Activated CD8-positive, alpha-beta memory T cell treated with anti-CD3 and anti-CD28 coated beads, Interleukin-2, amount 50 U/mL, for 48 hours (primary cell): ENCODE data around the gene BACH2.
"Not testable (repeated sequence)": the region's sequence is repeated elsewhere in the genome, so short reads cannot be mapped to it uniquely, and the experiment has no call there.

Experiments used
- DNase-seq: peaks from one replicate; pipeline ENCODE4 v3.0.0-alpha.2; 2020

BACH2 gene

GRCh38 chr6:90301816-90302215 is 5.2 kb upstream of the BACH2 start:
- no peak for DNase-seq

DNA sequence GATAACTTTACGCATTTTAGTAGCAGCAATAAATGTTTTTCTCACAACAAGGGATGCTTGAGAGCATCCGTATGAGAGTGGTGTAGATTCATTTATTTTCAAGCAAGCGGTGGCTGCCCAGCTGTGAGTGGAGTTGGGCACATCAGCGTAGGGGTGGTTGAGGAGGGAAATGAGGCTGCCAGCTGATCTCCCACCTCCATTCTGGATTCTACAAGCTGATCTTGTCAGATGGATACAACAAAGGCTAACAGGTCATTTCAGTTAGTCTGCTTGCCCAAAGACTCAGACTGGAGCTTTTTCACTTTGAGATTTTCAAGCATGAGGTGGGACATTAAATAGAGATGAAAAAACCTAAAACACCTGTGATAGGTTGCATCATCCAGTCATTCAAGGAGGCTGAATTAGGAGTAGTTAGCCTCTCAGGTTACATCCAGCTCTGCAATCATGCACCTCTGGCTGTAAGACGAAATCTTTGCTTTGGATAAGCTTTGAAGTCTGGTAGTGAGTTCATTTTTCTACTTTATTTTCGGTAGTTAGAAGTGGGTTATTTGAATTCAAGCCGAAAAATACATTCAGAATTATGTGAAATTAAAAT is 1.9 kb upstream of the BACH2 start:
- no peak for DNase-seq

GRCh38 chr6:90297867-90298381 is 1.3 kb upstream of the BACH2 start:
- DNase-seq = no peak

DNA sequence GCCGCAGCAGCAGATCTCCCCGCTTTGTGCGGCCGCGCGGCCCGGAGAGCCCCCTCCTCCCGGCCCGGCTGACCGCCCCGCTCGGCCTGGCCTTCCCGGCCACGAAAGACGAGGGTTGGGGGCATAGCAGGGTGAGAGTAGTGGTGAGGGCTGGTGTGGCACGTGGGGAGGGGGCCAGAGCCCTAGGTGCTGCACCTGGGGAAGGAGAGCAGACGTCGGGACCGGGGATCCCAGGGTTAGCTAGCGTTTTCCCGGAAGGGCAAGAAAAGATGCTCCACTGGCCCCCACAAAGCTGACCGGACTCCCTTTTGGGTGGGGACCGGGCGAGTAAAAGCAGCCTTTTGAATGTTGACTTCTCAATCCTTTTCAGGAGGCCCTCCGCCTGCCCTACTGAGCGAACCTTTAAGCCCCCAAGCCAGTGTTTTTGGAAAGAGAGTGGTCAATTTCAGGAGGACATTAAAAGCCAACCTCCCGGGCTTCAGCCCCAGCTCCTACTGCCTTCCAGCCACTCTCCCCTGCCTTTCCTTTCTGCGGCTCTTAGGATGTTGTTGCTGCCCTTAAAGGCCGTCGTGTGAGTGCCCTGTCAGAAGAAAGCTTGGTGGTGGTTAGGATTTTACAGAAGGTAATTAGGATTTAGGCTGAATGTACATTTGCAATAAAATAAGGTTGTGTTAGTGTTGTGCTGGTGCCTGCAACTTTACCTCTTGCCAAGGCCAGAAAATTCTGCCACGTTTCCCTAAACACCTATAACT is 648 bp upstream of the BACH2 start:
- no peak for DNase-seq

DNA sequence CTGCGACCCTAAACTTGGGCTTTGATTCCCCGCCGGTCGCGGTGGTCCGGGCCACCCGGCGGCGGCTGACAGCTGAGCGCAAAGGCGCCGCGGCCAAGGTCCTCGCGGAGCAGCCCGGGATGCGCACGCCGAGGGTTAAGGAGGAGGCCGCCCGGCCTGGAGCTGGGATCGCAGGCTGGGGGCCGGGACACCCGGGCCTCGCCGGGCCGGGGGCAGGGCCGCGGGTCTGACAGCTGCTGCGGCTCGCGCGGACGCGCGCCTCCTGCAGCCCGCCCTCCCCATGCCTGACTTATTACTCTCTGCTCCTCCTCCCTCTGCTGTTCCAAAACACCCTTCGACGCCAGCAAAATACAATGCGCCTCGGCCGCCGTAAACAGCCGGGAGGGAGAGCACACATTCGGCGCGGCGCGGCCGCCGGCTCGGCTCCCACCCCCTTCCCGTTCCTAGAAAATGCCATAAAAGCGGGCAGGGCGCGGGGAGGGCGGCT is 746 bp downstream of the BACH2 start:
- DNase-seq = peak; percentile 81

DNA sequence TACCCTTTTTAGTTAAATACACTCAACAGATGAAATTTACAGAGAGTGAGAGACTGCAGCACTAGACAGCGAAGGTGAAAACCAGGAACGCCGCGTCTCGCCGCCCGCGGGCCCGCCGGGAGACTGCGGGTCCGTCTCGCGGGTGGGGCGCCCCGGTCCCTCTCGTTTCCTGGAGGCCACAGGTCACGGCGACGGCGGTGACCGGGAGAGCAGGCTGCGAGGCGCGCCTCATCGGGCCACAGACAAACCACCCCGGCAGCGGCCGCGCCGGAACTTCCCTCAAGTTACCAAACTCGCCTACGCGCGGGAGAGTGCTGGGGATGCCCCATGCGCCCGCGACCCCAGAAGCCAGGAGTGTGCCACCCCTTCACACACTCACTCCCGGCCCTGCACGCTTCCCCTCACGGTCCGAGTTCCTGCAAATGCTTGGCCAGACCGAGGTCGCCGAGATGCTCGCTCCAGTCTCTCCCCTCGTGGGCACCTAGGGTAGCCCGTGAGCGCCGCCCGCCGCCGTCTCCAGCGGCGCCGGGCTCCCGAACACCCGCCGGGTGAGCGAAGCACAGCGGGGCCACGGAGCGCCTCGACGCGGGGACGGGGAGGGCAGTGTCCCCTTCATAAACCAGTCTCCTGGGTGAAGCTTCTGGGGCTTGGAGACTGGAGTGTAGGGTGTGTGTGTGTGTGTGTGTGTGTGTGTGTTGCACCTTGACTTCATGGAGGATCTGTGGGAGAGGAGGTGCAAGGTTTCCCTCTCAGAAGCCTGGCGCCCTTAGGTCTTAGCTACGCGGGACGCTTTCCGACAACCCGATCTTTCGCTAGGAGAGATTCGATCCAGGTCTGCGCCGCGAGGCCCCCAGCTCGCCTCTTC is 1.4 kb downstream of the BACH2 start:
- DNase-seq = peak; percentile 91

- DNase-seq = peak; percentile 74
Observed at GRCh38 chr6:90294614-90294988, 2.0 kb downstream of the BACH2 start.

GRCh38 chr6:90294008-90294511 is 2.6 kb downstream of the BACH2 start:
- DNase-seq = no peak

DNA sequence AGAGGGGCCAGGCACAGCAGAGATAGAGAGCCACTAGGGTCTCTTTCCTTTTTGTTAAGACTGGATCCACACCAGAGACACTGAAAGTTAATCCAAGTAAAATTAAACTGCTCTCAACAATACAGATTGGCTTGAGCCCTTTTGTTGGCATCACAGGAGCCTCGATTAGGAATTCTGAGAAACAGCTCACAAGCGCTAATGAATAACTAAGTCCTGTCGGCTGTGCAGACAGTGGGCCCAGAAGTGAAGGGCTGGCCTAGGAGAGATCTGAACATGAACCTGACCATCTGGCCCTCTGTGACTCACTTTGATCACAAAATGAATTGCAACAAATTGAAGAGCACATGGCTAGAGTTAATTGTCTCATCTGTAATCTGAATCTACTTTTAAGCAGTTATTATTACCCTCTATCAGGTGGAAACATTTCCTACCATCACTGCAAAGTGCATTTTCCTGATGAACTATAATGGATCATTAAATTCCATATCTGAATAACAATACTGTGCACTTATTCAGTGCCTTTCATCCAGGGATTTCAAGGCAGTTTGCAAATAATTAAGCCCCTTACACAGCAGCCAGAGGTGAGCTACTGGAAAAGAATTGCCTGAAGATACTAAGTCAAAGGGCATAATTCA is 3.2 kb downstream of the BACH2 start:
- DNase-seq = no peak

GRCh38 chr6:90291565-90291964 is 5.1 kb downstream of the BACH2 start:
- no peak for DNase-seq

DNA sequence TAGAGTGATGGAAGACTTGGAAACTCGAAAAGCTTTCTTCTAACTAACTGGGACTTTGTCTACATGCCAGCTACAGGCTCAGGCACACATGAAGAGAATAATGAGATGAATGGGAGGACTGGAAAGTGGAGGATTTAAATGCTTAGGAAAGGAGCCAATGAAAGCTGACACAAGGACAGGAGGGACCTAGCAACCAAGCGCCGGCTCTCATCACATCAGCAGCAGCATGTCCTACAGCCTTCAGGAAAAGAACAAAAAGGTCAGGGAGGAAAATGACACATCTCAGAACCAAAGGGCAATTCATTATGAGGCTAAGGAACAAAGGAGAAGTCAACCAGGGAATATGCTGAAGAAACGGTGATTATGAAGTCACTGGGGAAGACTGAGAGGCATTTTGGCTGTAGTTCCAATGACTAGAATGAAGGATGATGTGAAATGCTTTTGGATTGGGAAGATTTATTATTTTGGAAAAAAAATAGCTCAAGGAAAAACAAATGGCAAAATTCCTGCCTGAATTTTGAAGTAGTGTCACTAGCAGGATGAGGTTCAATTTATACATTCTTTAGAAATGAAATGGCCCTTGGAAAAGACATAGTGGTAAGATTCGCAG is 5.7 kb downstream of the BACH2 start:
- no peak for DNase-seq

GRCh38 chr6:90289902-90290301 is 6.7 kb downstream of the BACH2 start:
- no peak for DNase-seq

DNA sequence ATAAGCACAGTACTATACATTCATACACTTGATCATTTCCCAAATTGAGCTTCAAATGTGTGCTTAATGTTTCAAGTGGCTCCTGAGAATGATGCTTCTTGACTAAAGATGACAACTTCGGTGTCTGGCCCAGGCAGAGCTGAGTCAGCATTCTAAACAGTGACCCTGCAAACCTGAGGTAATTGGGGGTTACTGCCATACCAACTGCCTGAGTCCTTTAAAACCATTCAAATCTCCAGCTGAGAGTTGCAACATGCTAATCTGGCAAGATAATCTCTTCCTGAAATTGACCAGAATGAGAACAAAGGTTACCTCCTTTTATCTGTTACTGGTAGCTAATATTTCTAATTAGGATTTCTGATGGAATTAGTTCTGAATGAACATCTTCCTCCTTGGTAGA is 8.2 kb downstream of the BACH2 start:
- no peak for DNase-seq

DNA sequence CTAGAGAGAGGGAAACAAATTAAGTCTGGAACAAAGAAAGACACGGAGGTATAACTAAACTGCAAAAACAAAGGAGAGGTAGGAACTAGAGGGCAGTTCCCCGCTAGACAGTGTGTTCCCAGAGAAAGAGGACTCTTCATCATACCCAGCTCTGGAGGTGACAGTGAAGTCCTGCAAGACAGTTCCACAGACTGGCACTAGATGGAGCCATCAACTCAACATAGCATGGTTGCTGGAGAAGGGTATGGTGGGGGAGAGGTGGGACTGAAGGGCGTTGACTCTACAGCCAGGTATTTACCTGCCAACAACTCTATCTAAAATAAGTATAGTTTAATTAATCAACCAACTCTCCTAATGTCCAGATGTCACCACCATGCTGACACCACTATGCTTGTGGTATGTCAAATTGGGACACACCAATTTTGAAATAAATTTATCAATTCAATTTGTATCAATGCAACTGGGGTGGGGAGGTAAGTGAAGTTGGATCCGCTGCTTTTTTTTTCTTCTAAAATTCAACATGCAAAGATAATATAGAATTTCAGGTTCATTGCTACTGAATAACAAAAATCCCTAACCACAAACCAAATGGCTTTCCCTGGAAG is 9.7 kb downstream of the BACH2 start:
- peak; percentile 80 for DNase-seq

GRCh38 chr6:90285611-90286381 is 10.8 kb downstream of the BACH2 start:
- DNase-seq = peak; percentile 78

DNA sequence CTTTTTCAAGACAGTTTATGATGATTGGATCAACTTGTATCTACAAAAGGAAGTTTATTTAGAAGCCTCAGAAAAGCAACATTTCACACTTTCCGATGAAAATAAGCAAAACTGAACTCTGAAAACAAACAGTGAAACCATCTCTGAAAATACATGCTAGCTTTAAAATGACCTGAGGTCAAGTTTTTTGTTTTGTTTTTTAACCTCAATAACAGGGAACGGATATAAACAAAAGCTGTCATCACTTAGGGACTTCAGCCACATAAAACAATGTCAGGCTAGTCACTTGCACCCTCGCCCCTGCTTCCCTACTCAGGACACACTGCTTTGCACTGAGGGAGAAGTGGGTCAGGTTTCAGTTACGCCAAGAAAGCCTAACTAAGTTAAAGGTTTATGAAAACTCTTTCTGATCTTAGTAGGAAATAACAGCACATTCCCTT is 11.6 kb downstream of the BACH2 start:
- no peak for DNase-seq

GRCh38 chr6:90284236-90285041 is 12.2 kb downstream of the BACH2 start:
- DNase-seq = no peak

GRCh38 chr6:90282265-90282664 is 14.4 kb downstream of the BACH2 start:
- DNase-seq = not testable (repeated sequence)

GRCh38 chr6:90278129-90278528 is 18.5 kb downstream of the BACH2 start:
- no peak for DNase-seq
